SKM-1 (cell line): ENCODE results near the gene NRCAM.
"Not testable (repeated sequence)": the region's sequence is repeated elsewhere in the genome, so short reads cannot be mapped to it uniquely, and the experiment has no call there.

ENCODE experiments used
- DNase-seq: peaks from one replicate; lab custom pipeline; 2025; ENCODE audit not compliant: unreplicated experiment; lab: John Stamatoyannopoulos, UW

The NRCAM gene

DNA sequence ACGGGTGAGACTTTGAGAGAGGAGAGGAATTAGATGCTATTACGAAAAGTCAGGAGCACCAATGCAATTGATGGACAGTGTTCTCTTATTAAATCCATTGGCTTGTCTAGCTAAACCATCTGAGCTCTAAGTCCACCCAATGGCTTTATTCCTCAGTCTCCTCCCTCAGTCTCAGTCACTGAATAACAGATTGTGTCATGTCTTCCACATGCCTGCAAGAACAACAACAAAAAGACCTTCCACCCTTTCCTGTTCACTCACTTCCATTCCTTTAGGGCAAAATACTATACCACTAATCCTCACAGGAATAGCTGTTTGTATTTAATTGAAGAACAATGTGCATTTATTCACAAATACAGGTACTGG is 171.2 kb downstream of the NRCAM start:
- no peak for DNase-seq

DNA sequence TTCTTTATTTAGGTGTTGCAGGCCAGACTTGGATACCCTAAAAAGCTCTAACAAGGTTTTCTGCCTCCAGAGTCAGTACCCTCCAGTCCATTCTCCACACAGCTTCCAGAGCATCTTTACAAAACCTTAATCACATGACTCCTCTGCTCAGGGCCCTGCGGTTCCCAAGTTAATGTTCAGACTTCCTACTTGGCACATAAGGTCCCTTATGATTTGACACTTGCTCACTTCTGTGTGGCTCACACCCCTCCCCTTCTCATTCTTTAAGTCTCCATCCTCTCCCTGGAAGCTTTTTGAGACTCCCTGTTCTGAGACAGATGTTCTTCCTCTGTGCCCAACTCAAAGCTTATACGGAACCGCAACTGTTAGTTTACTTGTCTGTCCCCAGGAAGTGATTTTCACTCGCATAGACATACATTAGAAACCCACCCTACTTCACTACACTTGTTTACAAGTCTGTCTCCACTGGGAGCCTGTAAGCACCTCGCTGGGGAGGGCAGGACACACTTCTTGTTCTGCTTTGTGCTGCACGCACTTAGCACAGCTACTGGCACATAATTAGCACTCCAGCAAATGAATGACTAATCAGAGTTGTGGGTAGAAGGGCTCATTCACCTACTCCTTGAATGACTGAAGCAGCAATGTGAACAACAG is 171.8 kb downstream of the NRCAM start:
- no peak for DNase-seq

DNA sequence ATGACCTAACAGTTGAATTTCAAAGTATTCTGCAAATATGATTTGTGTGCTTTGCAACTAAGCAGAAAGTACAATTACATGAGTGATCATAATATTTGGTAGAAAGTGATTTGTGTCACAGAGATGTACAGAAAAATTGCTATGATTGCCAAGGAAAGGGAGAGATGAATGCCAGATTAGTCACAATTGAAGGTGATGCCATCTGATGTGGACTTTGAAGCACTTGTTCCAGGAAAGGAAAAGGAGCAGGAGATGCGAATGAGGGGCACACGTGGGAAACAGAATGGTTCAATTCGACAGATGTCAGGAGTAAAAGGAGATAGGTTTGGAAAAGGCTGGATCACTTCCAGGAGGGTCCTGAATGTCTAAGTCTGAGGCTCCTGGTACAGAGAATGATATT is 173.0 kb downstream of the NRCAM start:
- no peak for DNase-seq

DNA sequence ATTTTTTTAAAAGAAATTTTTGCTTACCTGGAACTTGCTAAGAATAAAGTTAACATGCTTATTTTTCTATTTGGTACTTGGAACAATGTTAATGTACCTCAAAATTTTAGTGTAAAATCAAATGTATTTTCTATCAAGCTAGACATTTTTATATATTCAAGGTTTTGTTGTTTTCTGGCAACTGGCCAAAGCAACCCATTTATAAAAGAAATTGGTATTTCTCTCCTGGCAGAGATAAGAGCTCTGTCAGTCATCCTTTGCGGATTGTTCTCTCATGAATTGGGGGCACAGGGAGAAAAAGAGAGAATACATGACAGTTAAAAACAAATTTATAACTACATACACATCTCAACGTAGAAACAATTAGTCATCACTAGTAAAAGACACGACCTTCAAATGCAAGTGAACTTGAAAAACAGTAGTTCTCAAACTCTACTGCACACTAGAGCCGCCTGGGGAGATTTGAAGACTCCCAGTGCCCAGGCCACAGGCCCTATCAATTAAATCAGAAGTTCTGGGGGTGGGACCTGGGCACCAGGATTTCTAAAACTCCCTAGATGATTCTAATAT is 173.7 kb downstream of the NRCAM start:
- DNase-seq, result no peak

DNA sequence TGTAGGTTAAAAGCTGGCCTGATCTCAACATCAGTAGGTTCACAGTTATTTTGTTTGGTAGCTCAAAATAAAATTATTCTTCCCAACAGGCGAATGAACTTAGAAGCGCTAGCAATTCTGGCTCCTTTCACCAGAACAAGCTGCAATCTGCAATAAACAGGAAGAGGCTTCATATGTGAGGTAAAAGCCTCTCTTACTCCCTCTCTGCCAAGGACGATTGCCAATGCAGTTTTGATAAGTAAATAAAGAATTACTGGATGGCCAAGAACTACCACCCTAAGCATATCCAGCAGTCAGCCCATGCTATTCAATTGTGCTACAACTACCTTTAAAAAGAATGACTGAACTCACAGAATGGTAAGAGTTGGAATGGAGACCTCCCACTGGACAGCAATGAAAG is 176.1 kb downstream of the NRCAM start:
- DNase-seq, result no peak

DNA sequence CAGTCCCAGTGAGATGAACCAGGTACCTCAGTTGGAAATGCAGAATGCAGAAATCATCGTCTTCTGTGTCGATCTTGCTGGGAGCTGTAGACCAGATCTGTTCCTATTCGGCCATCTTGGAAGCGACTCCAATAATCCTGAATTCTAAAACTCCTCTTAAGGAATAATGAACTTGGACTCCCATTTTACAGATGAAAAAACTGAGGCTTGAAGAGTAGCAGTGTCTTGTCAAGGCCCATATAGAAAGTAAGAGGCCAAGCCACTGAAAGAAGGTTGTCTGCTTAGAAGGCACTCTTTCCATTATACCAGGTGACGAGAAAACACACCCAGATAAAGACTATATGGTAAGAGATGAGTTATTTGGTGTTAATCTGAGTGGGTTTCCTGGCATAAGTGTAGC is 177.5 kb downstream of the NRCAM start:
- no peak for DNase-seq

DNA sequence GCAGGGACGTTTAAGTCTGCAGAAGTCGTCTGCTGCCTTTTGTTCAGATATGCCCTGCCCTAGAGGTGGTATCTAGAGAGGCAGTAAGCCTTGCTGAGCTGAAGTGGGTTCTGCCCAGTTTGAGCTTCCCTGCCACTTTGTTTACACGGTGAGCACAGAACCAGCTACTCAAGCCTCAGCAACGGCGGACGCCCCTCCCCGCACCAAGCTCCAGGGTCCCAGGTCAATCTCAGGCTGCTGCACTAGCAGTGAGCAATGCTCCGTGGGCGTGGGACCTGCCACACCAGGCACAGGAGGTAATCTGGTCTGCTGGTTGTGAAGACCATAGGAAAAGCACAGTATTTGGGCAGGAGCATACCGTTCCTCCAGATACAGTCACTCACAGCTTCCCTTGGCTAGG is 178.0 kb downstream of the NRCAM start:
- no peak for DNase-seq

DNA sequence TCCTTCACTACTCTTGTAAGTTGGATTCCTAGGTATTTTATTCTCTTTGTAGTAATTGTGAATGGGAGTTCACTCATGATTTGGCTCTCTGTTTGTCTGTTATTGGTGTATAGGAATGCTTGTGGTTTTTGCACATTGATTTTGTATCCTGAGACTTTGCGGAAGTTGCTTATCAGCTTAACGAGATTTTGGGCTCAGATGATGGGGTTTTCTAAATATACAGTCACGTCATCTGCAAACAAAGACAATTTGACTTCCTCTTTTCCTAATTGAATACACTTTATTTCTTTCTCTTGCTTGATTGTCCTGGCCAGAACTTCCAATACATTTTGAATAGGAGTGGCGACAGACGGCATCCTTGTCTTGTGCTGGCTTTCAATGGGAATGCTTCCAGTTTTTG is 181.8 kb downstream of the NRCAM start:
- DNase-seq, result not testable (repeated sequence)

DNA sequence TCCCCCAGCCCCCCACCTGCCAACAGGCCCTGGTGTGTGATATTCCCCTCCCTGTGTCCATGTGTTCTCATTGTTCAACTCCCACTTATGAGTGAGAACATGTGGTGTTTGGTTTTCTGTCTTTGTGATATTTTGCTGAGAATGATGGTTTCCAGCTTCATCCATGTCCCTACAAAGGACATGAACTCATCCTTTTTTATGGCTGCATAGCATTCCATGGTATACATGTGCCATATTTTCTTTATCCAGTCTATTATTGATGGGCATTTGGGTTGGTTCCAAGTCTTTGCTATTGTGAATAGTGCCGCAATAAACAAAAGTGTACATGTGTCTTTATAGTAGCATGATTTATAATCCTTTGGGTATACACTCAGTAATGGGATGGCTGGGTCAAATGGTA is 183.3 kb downstream of the NRCAM start:
- not testable (repeated sequence) for DNase-seq

DNA sequence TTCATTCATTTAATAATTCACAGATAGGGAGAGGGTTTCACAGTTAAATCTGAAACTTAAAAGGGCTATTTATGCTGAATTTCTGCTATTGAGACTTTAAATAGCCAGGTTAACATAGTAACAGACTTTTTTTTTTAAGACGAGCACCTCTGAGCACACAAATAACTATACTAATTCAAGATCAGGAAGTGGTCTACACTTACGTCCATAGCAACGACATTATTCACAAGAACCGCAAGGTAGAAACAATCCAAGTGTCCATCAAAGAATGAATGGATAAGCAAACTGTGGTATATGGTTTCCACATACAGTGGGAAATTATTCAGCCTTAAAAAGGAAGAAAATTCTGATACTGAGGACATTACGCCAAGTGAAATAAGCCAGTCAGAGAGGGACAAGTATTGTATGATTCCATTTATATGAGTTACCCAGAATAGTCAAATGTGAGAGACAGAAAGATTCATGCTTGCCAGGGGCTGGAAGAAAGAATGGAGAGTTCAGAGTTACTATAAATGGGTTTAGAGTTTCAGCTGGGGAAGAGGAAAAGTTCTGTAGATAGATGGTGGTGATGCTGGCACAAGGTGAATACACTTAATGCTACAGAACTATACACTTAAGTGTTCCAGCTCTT is 185.7 kb downstream of the NRCAM start:
- no peak for DNase-seq

DNA sequence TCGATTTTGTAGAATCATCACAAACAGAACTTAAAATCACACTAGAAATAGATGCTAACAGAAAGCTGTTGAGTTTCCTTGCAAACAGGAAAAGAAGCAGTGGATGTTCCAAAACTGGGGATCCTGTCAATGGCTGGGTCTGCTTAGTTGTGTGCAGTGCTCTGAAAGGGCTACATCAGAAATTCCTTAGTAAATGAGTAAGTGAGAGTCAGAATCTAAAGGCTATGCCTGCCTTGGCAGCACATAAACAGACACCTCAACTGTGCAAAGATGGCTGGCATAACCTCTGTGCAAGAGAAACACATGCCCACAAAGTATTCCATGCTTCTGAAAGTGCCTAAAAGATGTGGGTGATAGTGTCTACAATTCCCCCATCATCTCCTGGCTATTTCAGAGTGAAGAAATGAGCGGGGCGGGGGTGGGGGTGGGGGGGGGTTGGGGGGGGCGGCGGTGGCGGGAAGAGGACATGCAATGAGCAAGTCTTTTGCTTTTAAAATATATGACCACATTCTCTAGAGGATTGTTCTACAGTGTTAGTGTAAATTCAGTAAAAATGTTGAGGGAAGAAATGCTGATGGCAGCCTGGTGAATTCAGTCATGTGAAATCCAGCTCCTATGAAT is 187.9 kb downstream of the NRCAM start:
- no peak for DNase-seq

DNA sequence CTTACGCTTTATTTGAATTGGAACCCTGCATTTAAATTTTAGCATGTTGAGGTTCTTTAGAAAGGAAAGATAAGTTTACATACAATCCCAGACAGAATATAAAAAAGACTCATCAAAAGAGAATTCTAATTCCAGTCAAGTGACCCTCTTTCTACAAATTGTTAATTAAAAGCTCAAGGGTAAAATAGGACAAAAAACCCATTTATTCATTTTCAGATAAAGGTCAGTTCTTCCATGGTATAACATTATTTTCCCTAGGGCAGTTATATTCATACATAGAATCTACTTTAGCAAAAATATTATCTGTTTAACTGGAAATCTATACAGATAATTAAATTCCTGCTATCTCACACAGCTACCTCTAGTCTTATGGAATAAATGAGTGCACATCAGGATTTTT is 188.6 kb downstream of the NRCAM start:
- no peak for DNase-seq

DNA sequence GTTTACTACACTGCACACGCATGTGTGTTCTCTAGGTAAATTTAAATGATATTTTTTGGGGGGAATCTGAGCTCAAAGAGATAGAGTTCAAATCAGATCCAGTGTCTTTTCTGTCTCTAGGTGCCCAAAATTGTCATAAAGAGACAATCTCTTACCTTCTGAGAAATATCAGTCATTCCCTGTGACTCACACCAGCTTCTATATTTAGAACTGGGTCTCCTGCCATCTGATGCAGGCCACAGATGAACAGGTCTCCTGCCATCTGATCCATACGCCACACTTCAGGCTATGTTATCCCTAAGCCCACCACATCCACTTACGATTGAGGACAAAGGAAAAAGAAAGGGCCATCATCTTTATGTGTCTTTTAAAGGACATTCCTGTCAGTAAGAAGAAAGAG is 189.7 kb downstream of the NRCAM start:
- DNase-seq, result no peak

DNA sequence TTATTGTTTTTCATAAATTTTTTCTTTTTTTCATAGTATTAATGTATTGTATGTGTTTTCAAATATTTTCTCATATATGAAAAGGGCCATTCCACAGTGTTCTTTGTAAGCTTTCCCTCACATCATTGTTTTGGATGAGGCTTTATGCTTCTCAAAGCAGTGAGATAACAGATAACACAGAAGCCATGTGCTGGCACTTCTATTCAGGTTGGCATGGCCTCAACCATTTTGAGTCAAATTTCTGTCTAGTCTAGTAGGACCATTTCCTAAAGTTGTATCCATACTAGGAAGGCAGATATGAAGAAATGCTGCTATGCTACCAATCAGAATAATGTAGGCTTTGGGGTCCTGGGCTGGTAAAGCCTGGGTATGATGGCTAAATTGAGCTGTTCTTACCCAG is 190.2 kb downstream of the NRCAM start:
- DNase-seq, result no peak

DNA sequence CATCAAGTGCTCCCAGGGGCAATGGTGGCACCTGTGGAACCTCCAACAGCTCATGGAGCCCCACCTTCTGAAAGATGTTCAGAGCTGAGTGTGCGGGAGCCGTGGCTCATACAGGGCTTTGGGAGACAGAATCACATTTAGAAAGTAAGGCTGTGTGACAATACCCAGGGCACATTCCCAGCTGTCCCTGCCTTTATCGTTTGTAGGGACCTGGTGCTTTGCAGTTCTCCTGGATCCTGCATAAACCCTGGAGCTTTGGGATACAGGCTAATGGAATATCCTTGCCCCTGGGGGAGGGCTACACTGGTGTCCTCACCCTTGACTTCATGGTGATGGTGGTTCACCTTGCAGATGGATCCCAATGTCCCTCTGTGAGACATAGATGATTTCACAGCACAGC is 191.2 kb downstream of the NRCAM start:
- DNase-seq, result no peak

DNA sequence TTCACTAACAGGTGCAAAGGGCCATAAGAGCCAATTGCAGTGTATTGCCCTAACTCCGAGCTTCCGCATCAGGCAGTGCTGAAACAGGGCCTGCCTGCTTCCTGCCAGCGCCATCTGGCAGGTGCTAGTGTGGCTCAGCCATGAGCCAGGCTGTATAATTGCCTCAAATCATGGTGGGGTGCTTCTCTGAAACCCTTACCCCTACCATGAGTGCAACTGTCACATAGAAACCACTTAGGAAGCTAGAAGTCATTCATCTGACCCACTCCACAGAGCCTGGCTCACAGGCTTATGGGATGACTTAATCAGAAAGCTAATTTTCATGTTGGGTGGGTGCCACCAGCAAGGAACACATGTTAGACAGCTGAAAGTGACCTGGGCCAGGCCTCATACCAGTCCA is 192.8 kb downstream of the NRCAM start:
- DNase-seq, result no peak

DNA sequence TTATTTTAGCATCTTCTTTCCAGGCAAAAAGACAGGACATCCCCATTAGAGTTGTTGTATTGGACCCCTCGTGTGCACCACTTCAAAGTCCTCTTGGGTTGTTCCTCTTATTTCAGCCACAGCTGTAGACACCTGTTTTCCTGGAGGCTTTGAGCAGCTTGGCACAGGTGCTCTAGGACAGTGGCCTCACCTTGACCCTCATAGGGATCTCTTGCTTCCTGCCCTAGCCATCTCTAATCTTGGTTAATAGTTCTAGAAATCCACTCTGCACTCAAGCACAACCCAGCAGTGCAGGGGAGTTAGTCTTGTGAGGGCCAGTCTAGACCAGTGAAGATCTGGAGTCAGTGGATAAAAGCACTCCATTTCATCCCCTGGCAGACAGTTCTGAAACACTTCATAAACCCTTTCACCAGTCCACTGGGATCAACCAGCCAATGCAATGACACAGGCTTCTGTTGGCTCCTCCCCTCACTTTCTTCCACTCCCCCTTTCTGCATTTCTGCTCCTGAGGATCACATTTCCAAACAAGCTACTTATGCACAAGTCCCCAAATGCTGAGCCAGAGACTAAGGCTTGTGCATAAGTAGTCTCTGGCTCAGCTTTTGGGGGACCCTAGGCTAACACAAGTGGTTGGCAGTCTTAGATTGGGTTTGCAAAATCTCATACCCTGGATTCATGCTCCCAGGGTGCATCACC is 194.5 kb downstream of the NRCAM start:
- no peak for DNase-seq

DNA sequence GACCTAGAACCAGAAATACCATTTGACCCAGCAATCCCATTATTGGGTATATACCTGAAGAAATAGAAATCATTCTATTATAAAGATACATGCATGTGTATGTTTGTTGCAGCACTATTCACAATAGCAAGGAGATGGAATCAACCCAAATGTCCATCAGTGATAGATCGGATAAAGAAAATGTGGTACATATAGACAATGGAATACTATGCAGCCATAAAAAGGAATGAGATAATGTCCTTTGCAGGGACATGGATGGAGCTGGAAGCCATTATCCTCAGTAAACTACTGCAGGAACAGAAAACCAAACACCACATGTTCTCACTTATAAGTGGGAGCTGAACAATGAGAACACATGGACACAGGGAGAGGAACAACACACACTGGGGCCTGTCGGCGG is 196.8 kb downstream of the NRCAM start:
- DNase-seq, result not testable (repeated sequence)

DNA sequence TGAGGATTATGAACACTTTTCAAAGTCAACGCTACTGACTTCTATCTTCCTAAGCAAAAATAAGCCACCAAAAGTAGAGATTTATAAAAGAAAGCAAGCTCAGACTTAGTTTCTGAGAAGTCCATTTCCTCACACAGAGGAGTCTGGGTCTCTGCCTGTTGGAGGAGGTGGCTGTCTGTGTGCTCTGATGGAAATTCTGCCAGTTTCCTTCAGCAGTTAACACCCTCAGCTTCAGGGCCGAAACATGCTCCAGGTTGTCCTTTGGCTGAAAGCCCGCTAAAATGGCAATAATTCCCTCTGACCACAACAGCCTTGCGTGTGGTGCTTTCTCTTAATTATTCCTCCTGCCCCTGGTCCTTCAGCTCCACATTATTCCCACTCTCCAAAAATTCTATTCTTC is 198.3 kb downstream of the NRCAM start:
- no peak for DNase-seq

DNA sequence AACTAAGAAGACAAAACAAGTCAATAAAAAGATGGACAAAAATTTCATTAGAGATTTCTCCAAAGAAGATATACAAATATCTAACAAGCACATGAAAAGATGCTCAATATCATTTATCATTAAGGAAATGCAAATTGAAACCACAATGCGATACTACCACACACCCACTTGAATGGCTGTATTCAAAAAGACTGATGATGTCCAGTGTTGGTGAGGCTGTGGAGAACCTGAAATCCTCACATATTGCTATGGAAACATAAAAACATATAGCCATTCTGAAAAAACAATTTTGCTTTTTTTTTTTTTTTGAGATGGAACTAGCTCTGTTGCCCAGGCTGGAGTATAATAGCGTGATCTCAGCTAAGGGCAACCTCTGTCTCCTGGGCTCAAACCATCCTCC is 202.0 kb downstream of the NRCAM start:
- no peak for DNase-seq

DNA sequence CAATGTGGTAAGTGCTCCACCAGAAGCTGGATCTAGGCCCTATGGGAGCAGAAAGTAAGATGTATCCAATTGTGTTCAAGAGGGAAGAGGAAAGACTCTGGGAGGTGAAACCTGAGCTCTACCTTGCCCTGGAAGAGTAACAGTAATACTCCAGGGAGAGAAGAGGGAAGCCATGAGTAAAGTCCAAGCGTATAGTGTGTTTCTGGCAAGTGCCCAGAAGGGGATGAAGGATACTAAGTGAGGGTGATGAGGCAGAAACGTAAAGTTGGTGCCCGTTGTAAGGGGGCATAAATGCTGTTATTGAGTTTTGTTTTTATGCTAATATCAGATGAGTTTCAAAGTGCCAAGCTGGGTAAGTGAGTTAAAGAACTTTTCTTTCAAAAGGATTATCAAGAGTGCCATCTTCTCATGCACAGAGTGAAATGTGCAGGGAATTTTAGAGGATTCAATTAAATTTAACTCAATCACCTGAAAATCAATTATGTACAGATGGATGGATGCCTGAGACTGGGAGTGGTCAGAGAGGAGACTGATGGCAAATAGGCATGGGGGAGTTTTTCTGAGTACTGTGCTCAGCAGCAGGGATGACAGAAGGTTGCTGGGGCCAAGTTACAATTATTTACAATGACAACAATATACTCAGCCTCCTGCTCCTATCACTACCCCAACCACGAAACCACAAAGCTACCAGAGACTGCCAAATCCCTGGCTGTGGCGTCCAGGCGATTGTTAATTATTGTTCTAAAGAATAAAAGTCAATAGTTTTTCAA is 202.8 kb downstream of the NRCAM start:
- DNase-seq, result no peak
